NCI-H2107 treated with DMSO at 0.1 percent for 48 hours (cell line): ENCODE data around the gene GDPD5.

Source experiments
- DNase-seq: peaks from one replicate; lab custom pipeline; 2025; ENCODE audit not compliant: unreplicated experiment; lab: John Stamatoyannopoulos, UW

GDPD5 gene

DNA sequence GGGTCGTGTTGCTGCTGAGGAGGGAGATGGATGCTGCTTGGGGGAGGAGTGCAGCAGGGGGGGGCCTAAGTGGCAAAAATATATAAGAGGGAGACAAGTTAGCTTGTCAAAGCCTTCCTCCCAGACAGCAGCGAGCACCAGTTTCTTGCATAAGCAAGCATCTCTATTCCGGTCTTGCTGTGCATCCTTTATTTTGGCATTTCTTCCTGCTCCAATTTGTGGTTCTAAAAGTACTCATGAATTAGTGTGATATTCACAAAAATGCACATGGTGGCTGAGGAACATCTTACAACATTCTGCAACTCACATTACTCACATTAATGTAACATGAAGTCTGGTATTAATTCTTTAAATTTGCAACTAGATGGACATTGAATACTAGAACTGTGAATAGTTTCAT lies 32.1 kb downstream of the GDPD5 start:
- no peak for DNase-seq

GRCh38 chr11:75492181-75492820 lies 33.4 kb downstream of the GDPD5 start:
- DNase-seq = no peak

- no peak for DNase-seq
Observed at GRCh38 chr11:75491465-75491864, 34.3 kb downstream of the GDPD5 start.

- no peak for DNase-seq
Observed at GRCh38 chr11:75490221-75491181, 35.2 kb downstream of the GDPD5 start.

- peak; percentile 28 for DNase-seq
Observed at GRCh38 chr11:75487365-75487764, 38.4 kb downstream of the GDPD5 start.

DNA sequence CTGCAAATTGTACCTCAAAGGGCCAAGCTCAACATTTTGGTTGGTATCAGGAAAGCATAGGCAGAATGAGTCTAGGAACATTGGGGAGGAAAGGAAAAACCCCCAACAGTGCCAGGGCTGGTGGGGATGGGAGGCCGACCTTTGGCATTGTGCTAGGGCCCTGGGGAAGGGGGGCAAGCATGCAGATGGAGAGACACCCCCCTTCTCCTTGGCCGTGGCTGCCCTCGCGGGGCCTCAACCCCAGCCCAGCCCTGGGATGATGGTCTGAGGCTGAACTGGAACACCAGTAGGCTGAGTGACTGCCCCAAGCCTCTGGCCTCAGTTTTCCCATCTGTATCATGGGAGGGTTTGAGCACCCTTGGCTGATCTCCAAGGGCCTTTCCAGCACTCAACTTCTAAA lies 40.0 kb downstream of the GDPD5 start:
- no peak for DNase-seq

GRCh38 chr11:75482931-75483469 lies 42.7 kb downstream of the GDPD5 start:
- DNase-seq = no peak

DNA sequence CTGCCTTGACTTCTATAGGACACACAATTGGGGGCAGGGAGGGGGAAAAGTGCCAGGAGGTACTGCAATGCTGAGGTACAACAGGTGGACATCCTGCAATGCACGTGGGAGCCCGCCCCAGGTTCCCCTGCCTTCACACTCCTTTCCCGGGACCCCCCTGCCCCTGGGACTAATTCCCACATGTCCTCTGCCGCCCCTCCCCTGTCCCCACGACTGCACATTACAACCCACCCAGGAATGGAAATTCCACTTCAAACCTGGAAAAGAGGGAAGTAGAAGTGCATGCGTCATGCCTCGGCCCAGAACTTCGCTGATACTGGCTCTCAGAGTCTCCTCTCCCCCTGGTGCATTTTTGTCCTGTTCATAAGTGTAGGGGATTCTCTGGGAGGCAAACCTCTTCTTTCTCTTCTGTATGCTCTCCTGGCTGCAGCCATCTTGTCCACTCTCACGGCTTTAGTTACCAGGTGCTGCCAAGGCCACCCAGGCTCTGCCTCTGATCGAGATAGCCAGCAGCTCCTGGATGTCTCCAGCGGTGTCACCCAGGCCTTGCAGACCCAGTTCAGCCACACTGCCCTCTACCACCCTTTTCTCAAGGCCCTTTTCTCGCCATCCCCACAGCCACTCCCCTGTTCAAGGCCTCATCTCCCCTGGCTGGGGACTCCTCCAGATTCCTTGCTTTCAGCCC lies 43.7 kb downstream of the GDPD5 start:
- DNase-seq = no peak

GRCh38 chr11:75481223-75481921 lies 44.4 kb downstream of the GDPD5 start:
- no peak for DNase-seq

GRCh38 chr11:75480185-75481175 lies 45.3 kb downstream of the GDPD5 start:
- no peak for DNase-seq

DNA sequence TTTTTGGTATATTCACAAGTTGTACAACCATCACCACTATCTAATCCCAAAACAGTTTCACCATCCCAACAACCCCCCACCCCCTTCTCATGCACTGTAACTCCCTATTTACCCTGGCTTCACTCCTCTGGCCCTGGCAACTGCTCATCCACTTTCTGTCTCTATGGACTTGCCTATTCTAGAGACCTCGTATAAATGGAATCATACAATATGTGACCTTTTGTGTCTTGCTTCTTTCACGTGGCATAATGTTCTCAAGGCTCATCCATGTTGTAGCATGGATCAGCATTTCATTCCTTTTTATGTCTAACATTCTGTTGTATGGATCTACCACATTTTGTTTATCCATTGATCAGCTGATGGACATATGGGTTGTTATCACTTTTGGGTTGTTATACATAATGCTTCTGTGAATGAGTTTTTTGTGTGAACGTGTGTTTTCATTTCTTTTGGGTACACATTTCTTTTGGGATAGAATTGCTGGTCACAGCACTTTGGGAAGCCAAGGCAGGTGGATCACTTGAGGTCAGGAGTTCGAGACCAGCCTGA lies 46.1 kb downstream of the GDPD5 start:
- DNase-seq = no peak

DNA sequence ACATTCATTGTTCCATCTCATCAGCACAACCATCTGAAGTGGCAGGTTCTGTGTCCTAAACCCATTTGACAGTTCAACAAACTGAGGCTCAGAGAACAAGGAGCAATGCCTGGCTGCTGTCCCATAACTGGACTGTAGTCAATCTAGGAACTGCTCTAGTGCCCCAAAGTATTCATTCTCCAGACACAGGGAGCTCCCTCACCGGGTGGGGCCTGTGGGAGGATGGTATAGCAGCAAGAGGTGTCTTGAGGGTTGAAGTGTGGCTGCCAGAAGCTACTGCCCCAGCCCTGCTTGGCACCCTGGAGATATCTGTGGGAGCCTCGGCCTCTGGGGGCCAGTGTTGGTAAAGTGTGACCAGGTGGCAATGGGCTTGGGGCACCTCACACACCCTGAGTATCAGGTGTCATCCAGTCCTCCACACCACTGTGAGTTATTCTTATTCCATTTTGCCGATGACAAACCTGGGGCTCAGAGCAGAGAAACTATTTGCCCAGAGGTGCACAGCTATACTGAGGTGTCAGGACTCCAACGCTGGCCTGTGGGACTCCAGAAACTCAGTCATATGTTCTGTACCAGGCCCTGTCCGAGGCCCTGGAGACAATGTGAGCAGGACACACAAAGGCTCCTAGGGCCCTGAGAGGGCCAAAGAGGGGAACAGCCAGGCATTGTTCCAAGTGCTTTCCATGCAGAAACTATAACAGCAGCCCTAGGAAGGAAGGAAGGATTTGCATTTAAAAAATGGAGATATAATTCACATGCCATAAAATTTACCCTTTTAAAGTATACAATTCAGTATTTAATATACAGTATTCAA lies 46.8 kb downstream of the GDPD5 start:
- no peak for DNase-seq

GRCh38 chr11:75477614-75477935 lies 48.2 kb downstream of the GDPD5 start:
- DNase-seq = no peak

- peak; percentile 89 for DNase-seq
Observed at GRCh38 chr11:75476739-75477613, 48.8 kb downstream of the GDPD5 start.

DNA sequence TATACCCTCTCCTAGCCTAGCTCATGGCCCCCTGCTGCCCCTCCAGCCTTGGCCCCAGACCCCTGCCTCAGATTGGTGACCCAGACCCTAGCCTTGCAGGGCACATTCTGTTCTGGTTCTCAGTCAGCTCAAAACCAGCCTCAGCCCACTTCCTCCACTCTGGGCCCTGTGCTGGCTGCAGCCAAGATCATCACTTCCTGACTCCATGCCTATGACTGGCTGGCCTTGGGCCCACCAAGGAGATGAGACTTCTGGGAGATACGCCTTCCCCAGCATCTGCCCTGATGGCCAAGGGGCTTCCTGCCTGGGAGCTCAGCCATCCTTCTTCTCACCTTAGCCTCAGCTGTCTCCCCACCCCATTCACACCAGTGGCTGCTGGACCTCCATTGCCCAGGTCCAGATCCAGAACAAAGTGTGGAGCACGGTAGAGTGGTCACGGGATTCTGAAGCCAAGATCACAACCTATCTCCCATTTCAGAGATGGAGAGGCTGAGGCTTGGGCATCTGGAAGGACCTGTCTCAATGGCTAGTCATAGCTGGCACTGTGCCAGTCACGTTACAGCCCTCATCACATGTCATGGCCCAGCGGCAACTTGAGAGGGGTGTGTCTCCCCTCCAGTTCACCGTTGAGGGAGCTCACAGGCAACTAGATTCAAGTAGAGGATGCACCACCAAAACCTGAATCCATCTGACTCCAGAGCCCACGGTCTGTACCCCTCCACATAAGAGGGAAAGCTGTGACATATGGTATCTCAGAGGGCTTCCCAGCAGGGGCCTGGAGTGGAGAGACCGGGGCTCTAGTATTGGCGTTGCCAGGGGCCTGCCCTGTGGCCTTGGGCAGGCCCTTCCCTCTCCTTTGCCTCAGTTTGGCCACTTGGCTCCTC lies 49.7 kb downstream of the GDPD5 start:
- no peak for DNase-seq

GRCh38 chr11:75474878-75475766 lies 50.6 kb downstream of the GDPD5 start:
- no peak for DNase-seq
